Measurements from ENCODE around the gene ZKSCAN5.

Gene ZKSCAN5

DNA sequence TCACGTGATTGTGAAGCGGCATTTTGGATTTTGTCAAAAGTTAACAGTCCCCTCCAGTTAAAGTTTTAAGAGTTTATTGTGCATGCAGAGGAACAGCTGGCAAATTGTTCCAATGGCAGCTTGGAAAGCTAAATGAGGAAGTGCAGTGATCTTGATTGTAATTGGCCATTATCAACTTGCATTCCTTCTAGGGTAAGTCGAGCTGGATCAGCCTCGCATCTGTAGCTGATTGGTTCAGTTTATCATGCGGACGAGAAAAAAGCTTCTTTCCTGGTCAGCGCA is 31.2 kb upstream of the ZKSCAN5 start:
- H3K4me3 ChIP-seq (ENCODE audit: low read length), result peak overlapping the region; percentile 86
- peak overlapping the region; percentile 56 for H2AFZ ChIP-seq (ENCODE audit: low read depth, low read length)
- H3K36me3 ChIP-seq (ENCODE audit: insufficient read depth, low read length), result peaks cover 16% of the 10 kb centered on the region
- no peaks in the 10 kb centered on the region for H3K27me3 ChIP-seq (ENCODE audit: insufficient read depth, low read length)
- no peaks in the 10 kb centered on the region for H3K9me3 ChIP-seq (ENCODE audit: low read length)
- H3K4me1 ChIP-seq (ENCODE audit: insufficient read depth, low read length), result peaks cover 3% of the 10 kb centered on the region

DNA sequence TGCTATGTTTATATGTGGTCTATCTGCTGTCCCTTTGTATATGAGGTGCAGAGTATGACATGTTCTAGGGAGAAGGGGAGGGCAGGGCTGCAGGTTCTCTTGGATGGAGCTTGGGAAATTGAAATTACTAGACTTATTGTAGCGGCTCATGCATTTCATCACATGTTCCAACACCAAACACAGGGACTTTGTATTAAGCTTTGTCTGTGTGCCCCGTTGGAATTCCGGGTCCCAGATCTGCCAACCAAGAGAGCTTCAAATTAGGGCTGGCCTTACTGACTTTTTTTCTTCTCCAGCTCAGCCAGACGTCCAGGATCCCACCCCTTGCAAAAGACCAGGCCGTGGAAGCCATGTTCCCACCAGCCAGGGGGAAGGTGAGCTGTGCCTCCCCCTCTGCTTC is 28.4 kb upstream of the ZKSCAN5 start:
- Histone ChIP-seq H2AFZ (ENCODE audit: low read depth, low read length) (no peak overlapping the region), H3K36me3 (ENCODE audit: insufficient read depth, low read length) (peaks cover 39% of the 10 kb centered on the region), H3K9me3 (ENCODE audit: low read length) (no peaks in the 10 kb centered on the region), H3K27me3 (ENCODE audit: insufficient read depth, low read length) (no peaks in the 10 kb centered on the region), H3K4me3 (ENCODE audit: low read length) (no peak overlapping the region), H3K4me1 (ENCODE audit: insufficient read depth, low read length) (peaks cover 3% of the 10 kb centered on the region)

DNA sequence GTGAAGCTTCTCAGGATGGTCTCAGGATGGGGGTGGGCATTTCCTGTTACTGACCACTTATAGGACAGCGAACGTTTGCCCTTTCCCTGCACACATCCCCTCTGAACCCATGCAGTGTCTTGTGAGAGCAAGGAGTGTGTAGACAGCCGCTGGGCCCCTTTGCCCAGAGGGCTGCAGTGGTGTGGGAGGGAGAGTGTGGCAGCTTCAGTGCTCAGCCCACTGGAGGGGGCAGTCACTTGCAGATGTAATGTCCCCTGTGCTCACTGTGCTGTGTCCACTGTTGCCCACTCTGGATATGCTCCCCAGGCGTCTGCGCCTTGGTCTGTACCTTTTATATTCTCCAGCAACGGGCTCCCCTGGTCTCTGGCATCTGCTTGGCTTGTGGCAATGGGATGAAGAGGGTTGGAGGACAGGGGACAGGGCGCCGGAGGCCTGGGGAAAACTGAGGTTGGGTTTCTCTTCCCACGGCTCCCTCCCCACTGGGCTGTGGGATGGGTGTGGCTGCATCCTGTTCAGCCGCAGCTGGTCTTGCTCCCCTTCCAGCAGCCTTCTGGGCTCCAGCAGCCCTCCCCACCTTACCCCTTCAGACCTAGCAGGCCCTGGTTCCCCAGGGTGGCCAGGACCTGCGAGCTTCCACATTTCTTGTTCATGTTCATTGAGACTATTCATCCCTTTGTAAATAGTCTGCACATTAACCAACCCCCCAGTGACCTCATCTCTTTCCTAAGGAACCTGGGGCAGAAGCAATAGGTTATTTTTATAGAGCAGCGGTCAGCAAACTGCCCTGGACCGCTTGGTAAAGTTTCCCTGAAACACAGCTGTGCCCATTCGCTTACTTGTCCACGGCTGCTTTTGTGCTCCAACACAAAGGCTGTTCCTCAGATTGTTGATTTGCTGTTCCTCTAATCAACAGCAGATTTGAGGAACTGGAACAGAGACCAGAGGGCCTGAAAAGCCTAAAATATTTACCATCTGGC is 25.7 kb upstream of the ZKSCAN5 start:
- peaks cover 46% of the 10 kb centered on the region for H3K36me3 ChIP-seq (ENCODE audit: insufficient read depth, low read length)

DNA sequence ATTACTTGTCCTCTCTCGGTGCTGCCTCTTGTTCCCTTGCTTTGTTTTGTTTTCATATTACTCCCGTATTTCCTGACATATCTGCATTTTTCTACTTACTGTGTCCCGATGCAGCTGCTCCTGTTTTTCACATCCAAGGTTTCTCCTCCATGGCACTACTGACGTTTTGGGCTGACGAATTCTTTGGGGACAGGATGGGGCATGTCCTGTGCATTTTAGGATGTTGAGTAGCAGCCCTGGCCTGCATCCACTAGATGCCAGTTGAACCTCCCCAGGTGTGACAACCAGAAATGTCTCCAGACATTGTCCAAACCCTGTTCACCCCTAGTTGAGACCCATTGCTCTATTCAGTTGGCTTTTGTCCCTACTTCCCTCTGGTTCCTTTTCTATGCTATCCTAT is 19.4 kb upstream of the ZKSCAN5 start:
- Histone ChIP-seq H3K4me1 (ENCODE audit: insufficient read depth, low read length) (no peaks in the 10 kb centered on the region), H3K9me3 (ENCODE audit: low read length) (no peaks in the 10 kb centered on the region), H3K4me3 (ENCODE audit: low read length) (no peak overlapping the region), H2AFZ (ENCODE audit: low read depth, low read length) (no peak overlapping the region), H3K27me3 (ENCODE audit: insufficient read depth, low read length) (no peaks in the 10 kb centered on the region), H3K36me3 (ENCODE audit: insufficient read depth, low read length) (peaks cover 32% of the 10 kb centered on the region)

More for the DNA sequence above, 25.7 kb upstream of the ZKSCAN5 start:
- Histone ChIP-seq H2AFZ (ENCODE audit: low read depth, low read length) (no peak overlapping the region), H3K27me3 (ENCODE audit: insufficient read depth, low read length) (no peaks in the 10 kb centered on the region), H3K4me3 (ENCODE audit: low read length) (no peak overlapping the region), H3K4me1 (ENCODE audit: insufficient read depth, low read length) (peaks cover 2% of the 10 kb centered on the region), H3K9me3 (ENCODE audit: low read length) (no peaks in the 10 kb centered on the region)

DNA sequence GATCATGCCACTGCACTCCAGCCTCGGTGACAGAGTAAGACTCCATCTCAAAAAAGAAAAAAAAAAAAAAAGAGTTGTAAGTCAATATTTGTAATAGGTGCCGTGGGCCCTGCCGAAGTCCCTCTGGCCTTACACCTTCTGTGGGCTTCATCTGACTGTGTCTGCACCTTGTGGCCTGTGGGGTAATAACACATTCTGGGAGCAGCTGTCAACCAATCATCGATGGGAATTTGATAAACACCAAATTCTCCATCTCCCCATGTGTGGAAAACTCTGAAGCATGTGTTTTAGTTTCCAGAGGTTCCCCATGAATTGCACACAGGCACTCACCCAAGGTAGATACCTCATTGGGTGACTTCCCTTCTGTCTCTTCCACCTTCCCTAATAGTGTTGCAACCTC is 15.2 kb upstream of the ZKSCAN5 start:
- Histone ChIP-seq H3K36me3 (ENCODE audit: insufficient read depth, low read length) (peaks cover 35% of the 10 kb centered on the region), H3K27me3 (ENCODE audit: insufficient read depth, low read length) (no peaks in the 10 kb centered on the region), H3K4me1 (ENCODE audit: insufficient read depth, low read length) (no peaks in the 10 kb centered on the region), H3K4me3 (ENCODE audit: low read length) (no peak overlapping the region), H2AFZ (ENCODE audit: low read depth, low read length) (no peak overlapping the region), H3K9me3 (ENCODE audit: low read length) (peaks cover 16% of the 10 kb centered on the region)

DNA sequence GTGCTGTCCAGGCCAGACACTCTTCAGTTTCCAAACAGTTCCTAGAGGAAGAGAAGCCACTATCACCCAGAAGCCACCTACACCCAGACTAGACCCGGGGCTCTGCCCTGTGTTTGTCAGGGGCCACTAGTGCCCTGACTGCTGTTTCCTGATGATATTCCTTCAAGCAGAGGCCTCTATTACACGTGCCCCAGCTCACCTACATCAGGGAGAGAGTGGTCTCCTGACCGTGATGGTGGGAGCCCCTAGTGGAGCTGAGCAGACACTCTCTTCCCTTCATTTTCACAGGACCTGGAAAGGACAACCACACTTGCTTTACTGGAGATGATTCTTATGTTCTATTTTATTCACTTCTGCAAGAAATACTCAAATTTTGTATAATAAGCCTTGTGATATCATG is 13.6 kb upstream of the ZKSCAN5 start:
- no peaks in the 10 kb centered on the region for H3K4me1 ChIP-seq (ENCODE audit: insufficient read depth, low read length)
- no peak overlapping the region for H2AFZ ChIP-seq (ENCODE audit: low read depth, low read length)
- H3K9me3 ChIP-seq (ENCODE audit: low read length), result peaks cover 18% of the 10 kb centered on the region
- H3K4me3 ChIP-seq (ENCODE audit: low read length), result no peak overlapping the region
- H3K36me3 ChIP-seq (ENCODE audit: insufficient read depth, low read length), result peaks cover 28% of the 10 kb centered on the region
- no peaks in the 10 kb centered on the region for H3K27me3 ChIP-seq (ENCODE audit: insufficient read depth, low read length)

DNA sequence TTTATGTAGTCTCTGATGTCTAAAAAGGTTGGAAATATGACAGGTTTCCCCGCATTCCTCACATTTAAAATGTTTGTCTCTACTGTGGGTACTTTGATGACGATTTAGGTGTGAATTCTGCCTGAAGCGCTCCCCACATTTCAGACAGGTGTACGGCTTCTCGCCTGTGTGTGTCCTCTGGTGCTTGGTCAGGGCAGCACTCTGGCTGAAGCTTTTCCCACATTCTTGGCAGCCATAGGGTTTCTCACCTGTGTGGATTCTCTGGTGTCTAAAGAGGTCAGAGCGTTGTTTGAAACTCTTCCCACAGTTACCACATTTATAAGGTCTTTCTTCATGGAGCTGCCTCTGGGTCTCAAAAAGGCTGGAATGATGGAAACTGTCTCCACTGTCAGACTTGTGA is 10.6 kb upstream of the ZKSCAN5 start:
- Histone ChIP-seq H3K4me3 (ENCODE audit: low read length) (no peak overlapping the region), H3K27me3 (ENCODE audit: insufficient read depth, low read length) (no peaks in the 10 kb centered on the region), H3K9me3 (ENCODE audit: low read length) (peaks cover 18% of the 10 kb centered on the region), H3K36me3 (ENCODE audit: insufficient read depth, low read length) (peaks cover 44% of the 10 kb centered on the region), H3K4me1 (ENCODE audit: insufficient read depth, low read length) (peaks cover 13% of the 10 kb centered on the region), H2AFZ (ENCODE audit: low read depth, low read length) (no peak overlapping the region)

DNA sequence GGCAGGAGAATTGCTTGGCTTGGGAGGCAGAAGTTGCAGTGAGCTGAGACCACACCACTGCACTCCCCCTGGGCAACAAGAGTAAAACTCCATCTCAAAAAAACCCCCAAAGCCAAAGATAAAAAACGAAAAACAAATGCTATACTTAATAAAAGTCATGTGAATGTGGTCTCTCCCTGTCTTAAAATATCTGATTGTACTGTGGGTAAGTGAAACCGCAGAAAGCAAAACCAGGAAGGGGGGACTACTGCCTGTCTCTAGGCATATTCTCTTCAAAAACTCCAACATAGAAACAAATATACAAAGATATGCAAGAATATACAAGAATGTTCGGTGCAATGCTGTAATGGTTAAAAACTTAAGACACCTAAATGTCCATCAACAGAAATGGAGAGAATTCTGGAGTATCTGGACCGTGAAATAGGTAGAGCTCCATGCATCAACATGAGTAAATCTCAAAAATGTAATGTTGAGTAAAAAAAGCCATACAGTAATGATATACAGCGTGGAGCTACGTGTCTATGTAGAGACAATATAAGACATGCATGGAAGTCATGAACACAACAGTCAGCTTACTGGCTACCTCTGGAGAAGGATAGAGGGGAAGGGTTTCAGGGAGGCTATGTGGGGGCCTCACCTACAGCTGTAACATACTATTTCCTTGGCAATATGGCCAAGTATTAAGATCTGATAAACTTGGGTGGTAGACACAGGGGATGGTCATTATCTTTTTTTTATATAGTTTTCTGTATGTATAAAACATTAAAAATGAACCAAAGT is 6.5 kb upstream of the ZKSCAN5 start:
- Histone ChIP-seq H3K4me3 (ENCODE audit: low read length) (peak overlapping the region; percentile 70), H3K4me1 (ENCODE audit: insufficient read depth, low read length) (peaks cover 13% of the 10 kb centered on the region), H3K27me3 (ENCODE audit: insufficient read depth, low read length) (no peaks in the 10 kb centered on the region), H3K9me3 (ENCODE audit: low read length) (peaks cover 15% of the 10 kb centered on the region), H2AFZ (ENCODE audit: low read depth, low read length) (no peak overlapping the region), H3K36me3 (ENCODE audit: insufficient read depth, low read length) (peaks cover 33% of the 10 kb centered on the region)

DNA sequence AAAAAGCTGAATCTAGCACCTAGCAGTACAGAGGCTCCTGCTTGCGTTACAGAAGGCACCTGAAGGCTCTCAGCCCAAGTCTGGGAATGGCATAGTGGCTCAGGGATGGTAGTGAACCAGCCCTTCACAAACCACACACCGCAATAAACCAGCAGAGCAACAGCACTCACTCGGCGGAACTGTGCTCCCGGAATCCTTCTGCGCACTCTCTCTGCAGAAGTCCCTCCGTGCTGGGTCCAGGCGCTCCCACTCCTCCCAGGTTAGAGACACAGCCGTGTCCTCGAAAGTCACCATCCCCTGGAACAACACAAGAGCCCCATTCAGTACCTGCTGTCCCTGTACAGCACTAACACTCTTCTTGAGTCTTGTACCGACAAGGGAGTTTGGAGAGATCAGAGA is 5.9 kb upstream of the ZKSCAN5 start:
- Histone ChIP-seq H3K9me3 (ENCODE audit: low read length) (peaks cover 9% of the 10 kb centered on the region), H3K4me3 (ENCODE audit: low read length) (peak overlapping the region; percentile 70), H3K36me3 (ENCODE audit: insufficient read depth, low read length) (peaks cover 28% of the 10 kb centered on the region)

DNA sequence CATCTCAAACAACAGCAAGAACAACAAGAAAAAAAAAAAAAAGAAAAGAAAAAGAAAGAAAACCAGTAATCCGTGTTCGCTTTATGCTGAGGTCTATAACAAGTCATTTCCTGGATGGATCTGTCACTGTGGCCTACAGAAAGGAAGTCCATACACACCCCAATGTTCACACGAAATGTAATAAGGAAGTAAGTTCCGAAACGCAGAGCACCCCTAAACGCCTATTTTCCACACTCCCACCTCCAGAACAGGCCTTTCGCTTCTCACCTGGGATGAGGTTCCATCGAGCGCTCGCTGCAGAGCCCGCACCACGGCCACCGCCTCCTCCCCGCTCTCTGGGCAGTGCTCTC is 5.1 kb upstream of the ZKSCAN5 start:
- no peak overlapping the region for H2AFZ ChIP-seq (ENCODE audit: low read depth, low read length)
- peaks cover 1% of the 10 kb centered on the region for H3K9me3 ChIP-seq (ENCODE audit: low read length)
- H3K27me3 ChIP-seq (ENCODE audit: insufficient read depth, low read length), result no peaks in the 10 kb centered on the region
- peaks cover 13% of the 10 kb centered on the region for H3K4me1 ChIP-seq (ENCODE audit: insufficient read depth, low read length)
- H3K36me3 ChIP-seq (ENCODE audit: insufficient read depth, low read length), result peaks cover 20% of the 10 kb centered on the region
- H3K4me3 ChIP-seq (ENCODE audit: low read length), result peak overlapping the region; percentile 70

More for the DNA sequence above, 5.9 kb upstream of the ZKSCAN5 start:
- Histone ChIP-seq H2AFZ (ENCODE audit: low read depth, low read length) (no peak overlapping the region), H3K4me1 (ENCODE audit: insufficient read depth, low read length) (peaks cover 13% of the 10 kb centered on the region), H3K27me3 (ENCODE audit: insufficient read depth, low read length) (no peaks in the 10 kb centered on the region)

DNA sequence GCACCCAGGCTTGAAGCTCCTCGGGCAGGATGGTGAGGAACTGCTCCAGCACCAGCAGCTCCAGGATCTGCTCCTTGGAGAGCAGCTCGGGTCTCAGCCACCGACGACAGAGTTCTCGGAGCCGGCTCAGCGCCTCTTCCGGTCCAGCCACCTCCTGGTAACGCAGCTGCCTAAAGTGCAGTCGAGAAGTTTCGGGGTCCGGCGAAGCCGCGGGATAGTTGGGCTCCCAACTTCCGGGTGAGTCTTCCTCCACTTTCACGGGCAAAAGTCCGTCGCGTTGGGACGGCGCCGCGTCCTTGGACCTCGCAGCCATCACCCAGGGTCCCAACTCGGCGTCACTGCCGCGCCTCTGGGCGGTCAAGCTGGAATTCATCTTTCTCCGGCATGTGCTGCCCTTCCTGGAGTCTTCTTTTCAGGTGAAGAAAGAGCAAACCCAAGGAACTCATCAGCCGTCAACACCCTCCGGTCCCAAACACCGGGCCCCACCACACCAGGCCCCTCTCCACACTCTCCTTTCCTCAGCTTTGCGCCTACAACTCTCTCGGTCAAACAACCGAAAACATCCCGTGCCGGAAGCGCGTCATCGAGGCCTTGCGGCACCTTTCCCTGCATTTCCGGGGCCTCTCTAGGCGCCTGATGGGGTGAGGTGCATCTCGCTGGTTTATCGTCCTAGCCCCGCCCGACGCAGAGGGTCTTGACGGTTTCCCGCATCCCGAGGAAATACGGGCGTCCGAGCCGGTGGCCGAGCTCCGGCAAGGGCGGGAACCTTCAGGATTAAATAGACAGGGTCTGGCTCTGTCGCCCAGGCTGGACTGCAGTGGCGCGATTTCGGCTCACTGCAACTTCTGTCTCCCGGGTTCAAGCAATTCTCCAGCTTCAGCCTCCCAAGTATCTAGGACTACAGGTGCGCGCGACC is 4.5 kb upstream of the ZKSCAN5 start, which contains the start of gene ZNF394:
Gene ZNF394 (minus strand): TSS at position 561 of the 916 bp plus-strand sequence. CDS start 188 bp downstream, at position 373.
- Histone ChIP-seq H2AFZ (ENCODE audit: low read depth, low read length) (peak within 1 kb of the TSS; percentile 65), H3K9me3 (ENCODE audit: low read length) (no peaks in the 10 kb centered on the region), H3K27me3 (ENCODE audit: insufficient read depth, low read length) (no peaks in the 10 kb centered on the region), H3K36me3 (ENCODE audit: insufficient read depth, low read length) (peaks cover 16% of the 10 kb centered on the region), H3K4me1 (ENCODE audit: insufficient read depth, low read length) (peaks cover 13% of the 10 kb centered on the region), H3K4me3 (ENCODE audit: low read length) (peak within 1 kb of the TSS; percentile 70)

DNA sequence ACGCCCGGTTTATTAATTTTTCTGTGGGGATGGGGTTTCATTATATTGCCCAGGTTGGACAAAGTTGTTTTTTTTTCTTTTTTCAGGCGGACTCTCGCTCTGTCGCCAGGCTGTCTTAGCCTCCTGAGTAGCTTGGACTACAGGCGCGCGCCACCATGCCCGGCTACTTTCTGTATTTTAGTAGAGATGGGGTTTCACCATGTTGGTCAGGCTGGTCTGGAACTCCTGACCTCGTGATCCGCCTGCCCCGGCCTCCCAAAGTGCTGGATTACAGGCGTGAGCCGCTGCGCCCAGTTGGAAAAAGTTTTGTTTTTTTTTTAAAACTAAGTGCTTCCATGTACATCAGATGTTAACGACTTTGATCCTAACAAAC is 3.8 kb upstream of the ZKSCAN5 start:
- peaks cover 16% of the 10 kb centered on the region for H3K36me3 ChIP-seq (ENCODE audit: insufficient read depth, low read length)
- H2AFZ ChIP-seq (ENCODE audit: low read depth, low read length), result peak overlapping the region; percentile 65
- H3K27me3 ChIP-seq (ENCODE audit: insufficient read depth, low read length), result no peaks in the 10 kb centered on the region
- peak overlapping the region; percentile 70 for H3K4me3 ChIP-seq (ENCODE audit: low read length)
- H3K4me1 ChIP-seq (ENCODE audit: insufficient read depth, low read length), result peaks cover 16% of the 10 kb centered on the region
- H3K9me3 ChIP-seq (ENCODE audit: low read length), result no peaks in the 10 kb centered on the region
